ENCODE measurements around the gene UPF3A. TPM values are rescaled to one million over a fixed set of nuclear protein-coding genes. Genes with fewer than 3 reads are reported as not detected.

The UPF3A gene
- total and polyA plus RNA-seq, 10 of the 15 experiments (the other 5 are each of a cell fraction or from before 2014, with no cell fraction given) = 18.6 to 61.5 (median 43.3) TPM

- TF ChIP-seq ELK1 (IDR thresholded peaks at IDR 0.05; ENCODE audit: low read depth, low read length) = no peak
These were observed 46.6 kb downstream of the UPF3A start (continued) for GRCh38 chr13:114328034-114328433.

GRCh38 chr13:114328595-114328994 lies 47.2 kb downstream of the UPF3A start:
- ChIA-PET SMC1A (ENCODE audit: uncharacterized antibody, unreplicated experiment) (interaction anchor here (1.7 kb wide), 1 partner anchor 10 kb away, joined by 6 read pairs; no protein-coding TSS in a partner anchor), CTCF (interaction anchor here (0.6 to 3.0 kb wide), 2 partner anchors 10 to 64 kb away, joined by 3 to 11 read pairs; no protein-coding TSS in a partner anchor), POLR2A (no interaction called here), RAD21 (ENCODE audit: unreplicated experiment) (no interaction called here)
- Histone ChIP-seq H3K9ac (ENCODE audit: control insufficient read depth, insufficient read depth, low read length) (no peak overlapping the region), H4K20me1 (ENCODE audit: control insufficient read depth, insufficient read depth) (no peaks in the 10 kb centered on the region), H3K4me3 (no peak overlapping the region), H3K79me2 (ENCODE audit: control insufficient read depth, insufficient read depth, low read length) (peaks cover 6% of the 10 kb centered on the region), H3K36me3 (ENCODE audit: control insufficient read depth in 2 of 2, insufficient read depth in 2 of 2, low read length in 1 of 2) (peaks cover 13 to 28% of the 10 kb centered on the region in 2 experiments), H3K4me1 (ENCODE audit: control insufficient read depth, insufficient read depth, low read length) (no peaks in the 10 kb centered on the region), H3K27ac (ENCODE audit: control insufficient read depth, insufficient read depth) (no peak overlapping the region), H2AFZ (ENCODE audit: control insufficient read depth, low read depth, low read length) (no peak overlapping the region), H3K27me3 (replicated peaks in 1 of 2; ENCODE audit: control insufficient read depth in 2 of 2, insufficient read depth in 2 of 2, low read length in 1 of 2) (no peaks in the 10 kb centered on the region), H3K4me2 (ENCODE audit: control insufficient read depth, insufficient read depth) (no peak overlapping the region), H3K9me3 (replicated peaks; ENCODE audit: control insufficient read depth, insufficient read depth, low read length) (no peaks in the 10 kb centered on the region)
- DNase-seq (ENCODE audit: low read depth, low spot score) (no peak), ATAC-seq (no peak), FAIRE-seq (no peak)
- 100% methylated on average over 1 of the region's 1 CpG for WGBS (ENCODE audit: insufficient coverage, insufficient replicate concordance, low lambda C conversion rate, missing lambda C conversion rate)
- no TSS peak for BruUV-seq (replicated peaks)
- intact Hi-C loops (cut with micrococcal nuclease; ENCODE audit: unreplicated experiment) (no loop called here), in situ Hi-C loops (cut with MboI) (no loop called here)
- TF ChIP-seq NFYB (IDR thresholded peaks at IDR 0.05; ENCODE audit: insufficient read depth, low read depth, low read length) = no peak
- no peak for TF ChIP-seq NFIC (IDR thresholded peaks at IDR 0.05; ENCODE audit: low read depth, low read length)
- no peak for TF ChIP-seq SKIL (IDR thresholded peaks at IDR 0.05; ENCODE audit: low read depth, poor library complexity, severe bottlenecking)
- TF ChIP-seq RAD21 (IDR thresholded peaks at IDR 0.05; ENCODE audit: insufficient read depth, low read depth, low read length) = no peak
- TF ChIP-seq MXI1 (IDR thresholded peaks at IDR 0.05; ENCODE audit: low read depth, low read length) = no peak
- TF ChIP-seq TARDBP (IDR thresholded peaks at IDR 0.05; ENCODE audit: borderline replicate concordance) = no peak
- no peak for TF ChIP-seq SIN3A (IDR thresholded peaks at IDR 0.05; ENCODE audit: low read depth, low read length)
- no peak for TF ChIP-seq MTA2 (IDR thresholded peaks at IDR 0.05; ENCODE audit: low read depth)
- no peak for TF ChIP-seq ESRRA (IDR thresholded peaks at IDR 0.05; ENCODE audit: low read length)
- TF ChIP-seq, protein P1, sequence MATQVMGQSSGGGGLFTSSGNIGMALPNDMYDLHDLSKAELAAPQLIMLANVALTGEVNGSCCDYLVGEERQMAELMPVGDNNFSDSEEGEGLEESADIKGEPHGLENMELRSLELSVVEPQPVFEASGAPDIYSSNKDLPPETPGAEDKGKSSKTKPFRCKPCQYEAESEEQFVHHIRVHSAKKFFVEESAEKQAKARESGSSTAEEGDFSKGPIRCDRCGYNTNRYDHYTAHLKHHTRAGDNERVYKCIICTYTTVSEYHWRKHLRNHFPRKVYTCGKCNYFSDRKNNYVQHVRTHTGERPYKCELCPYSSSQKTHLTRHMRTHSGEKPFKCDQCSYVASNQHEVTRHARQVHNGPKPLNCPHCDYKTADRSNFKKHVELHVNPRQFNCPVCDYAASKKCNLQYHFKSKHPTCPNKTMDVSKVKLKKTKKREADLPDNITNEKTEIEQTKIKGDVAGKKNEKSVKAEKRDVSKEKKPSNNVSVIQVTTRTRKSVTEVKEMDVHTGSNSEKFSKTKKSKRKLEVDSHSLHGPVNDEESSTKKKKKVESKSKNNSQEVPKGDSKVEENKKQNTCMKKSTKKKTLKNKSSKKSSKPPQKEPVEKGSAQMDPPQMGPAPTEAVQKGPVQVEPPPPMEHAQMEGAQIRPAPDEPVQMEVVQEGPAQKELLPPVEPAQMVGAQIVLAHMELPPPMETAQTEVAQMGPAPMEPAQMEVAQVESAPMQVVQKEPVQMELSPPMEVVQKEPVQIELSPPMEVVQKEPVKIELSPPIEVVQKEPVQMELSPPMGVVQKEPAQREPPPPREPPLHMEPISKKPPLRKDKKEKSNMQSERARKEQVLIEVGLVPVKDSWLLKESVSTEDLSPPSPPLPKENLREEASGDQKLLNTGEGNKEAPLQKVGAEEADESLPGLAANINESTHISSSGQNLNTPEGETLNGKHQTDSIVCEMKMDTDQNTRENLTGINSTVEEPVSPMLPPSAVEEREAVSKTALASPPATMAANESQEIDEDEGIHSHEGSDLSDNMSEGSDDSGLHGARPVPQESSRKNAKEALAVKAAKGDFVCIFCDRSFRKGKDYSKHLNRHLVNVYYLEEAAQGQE (IDR thresholded peaks at IDR 0.05; ENCODE audit: low read depth, low read length) = no peak
- TF ChIP-seq BCL11A (IDR thresholded peaks at IDR 0.05; ENCODE audit: low read depth, low read length) = no peak
- TF ChIP-seq, protein P2, sequence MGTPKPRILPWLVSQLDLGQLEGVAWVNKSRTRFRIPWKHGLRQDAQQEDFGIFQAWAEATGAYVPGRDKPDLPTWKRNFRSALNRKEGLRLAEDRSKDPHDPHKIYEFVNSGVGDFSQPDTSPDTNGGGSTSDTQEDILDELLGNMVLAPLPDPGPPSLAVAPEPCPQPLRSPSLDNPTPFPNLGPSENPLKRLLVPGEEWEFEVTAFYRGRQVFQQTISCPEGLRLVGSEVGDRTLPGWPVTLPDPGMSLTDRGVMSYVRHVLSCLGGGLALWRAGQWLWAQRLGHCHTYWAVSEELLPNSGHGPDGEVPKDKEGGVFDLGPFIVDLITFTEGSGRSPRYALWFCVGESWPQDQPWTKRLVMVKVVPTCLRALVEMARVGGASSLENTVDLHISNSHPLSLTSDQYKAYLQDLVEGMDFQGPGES (IDR thresholded peaks at IDR 0.05) = no peak
- no peak for TF ChIP-seq EGR1 (IDR thresholded peaks at IDR 0.05; ENCODE audit: borderline replicate concordance in 1 of 2, low read depth in 2 of 2, low read length in 2 of 2)
- TF ChIP-seq GATAD2B (conservative IDR thresholded peaks at IDR 0.05; ENCODE audit: low read depth) = no peak
- no peak for TF ChIP-seq CHD4 (IDR thresholded peaks at IDR 0.05)

Measured in GM12878 (cell line).